HG02763 (cell line): ENCODE measurements around the gene RRAGC.
"Not testable (repeated sequence)": the region's sequence is repeated elsewhere in the genome, so short reads cannot be mapped to it uniquely, and the experiment has no call there.

Source experiments
- ATAC-seq: cut with Tn5 transposase; IDR thresholded peaks from one replicate; pipeline ENCODE4 v1.9.1; 2021; ENCODE audit warnings: mild to moderate bottlenecking, moderate library complexity; ENCODE audit not compliant: unreplicated experiment

RRAGC gene

DNA sequence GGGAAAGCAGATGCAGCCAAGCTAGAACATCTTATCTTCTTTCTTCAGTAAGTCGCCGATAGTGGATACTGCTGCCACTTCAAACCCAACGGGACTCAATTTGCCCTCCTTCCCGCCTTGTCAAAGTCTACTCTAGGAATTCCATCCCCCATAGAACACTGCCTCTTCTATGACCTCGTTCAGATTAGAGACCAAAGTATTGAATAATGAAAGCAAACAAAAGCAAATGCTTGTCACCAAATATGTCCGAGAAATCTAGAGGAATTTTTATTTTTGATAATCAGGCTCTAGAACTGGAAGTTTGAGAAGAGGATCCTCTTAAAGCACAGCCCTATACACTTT, 853 bp upstream of the RRAGC start:
- ATAC-seq = no peak

DNA sequence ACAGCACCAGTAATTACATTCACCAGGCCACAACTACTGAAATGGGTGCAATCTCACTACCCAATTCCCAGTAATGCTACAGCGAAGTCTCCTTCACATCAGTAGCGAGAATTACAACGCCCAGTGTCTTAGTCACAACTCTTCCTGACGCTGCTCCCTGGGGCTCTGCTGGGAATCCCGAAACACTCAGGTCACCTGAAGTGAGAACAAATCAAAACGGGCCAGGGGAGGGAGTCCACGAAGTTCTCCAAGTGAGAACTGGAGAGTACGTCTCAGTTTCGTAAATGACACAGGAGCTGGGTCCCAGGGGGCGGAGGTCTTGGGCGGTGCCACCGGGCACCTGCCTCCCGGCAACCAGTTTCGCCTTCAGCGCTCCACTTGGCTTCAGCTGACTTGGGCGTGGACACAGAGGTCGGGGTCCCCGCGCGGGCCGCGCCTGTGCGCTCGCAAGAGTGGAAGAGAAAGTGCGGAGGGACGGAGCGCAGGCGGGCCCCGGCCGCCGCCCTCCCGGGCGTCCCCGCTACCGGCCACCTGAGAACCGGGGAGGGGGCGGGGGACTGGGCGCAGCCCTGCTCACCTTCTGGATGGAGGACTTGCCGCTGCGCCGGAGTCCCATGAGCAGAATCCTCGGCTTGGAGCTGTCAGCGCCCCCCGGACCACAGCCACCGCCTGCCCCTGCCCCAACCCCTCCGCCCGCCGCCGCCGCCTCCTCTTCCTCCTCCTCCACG, 575 bp downstream of the RRAGC start:
- ATAC-seq = peak; percentile 23

DNA sequence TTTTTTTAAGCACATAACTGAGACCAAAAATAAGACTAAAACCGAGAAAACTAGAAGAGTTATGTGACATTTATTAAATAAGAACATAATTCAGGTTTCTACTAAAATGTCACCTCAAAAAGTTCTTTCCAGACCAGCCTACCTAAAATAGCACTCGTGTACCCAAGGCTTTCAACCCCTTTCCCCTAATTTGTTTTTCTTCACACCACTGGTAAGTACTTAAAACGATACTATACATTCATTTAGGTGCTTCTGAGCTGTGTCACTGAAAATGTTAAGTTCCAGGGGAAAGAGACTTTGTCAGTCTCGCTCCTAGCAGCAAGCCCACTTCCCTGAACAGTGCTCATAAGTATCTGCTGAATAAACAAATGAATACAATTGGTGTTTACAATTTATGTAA, 6.8 kb downstream of the RRAGC start:
- ATAC-seq = no peak

DNA sequence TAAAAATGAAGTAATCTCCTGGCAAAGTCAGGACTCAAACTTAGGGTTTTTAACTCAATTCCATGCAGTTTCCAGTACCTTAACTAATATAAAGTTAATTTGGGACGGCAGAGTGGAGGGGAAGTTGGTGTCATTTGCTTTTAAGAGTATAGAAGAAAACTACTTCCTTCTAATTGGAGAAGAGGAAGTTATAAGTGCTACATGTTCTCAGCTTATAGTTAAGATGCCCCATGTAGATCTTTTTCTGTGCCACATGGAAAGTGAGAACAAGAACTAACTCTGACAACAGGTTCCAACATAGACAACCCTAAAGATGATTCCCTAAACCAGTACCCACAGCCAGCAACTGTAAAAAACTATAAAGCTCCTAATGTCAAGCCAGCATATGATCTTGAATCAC, 11.5 kb downstream of the RRAGC start:
- no peak for ATAC-seq

DNA sequence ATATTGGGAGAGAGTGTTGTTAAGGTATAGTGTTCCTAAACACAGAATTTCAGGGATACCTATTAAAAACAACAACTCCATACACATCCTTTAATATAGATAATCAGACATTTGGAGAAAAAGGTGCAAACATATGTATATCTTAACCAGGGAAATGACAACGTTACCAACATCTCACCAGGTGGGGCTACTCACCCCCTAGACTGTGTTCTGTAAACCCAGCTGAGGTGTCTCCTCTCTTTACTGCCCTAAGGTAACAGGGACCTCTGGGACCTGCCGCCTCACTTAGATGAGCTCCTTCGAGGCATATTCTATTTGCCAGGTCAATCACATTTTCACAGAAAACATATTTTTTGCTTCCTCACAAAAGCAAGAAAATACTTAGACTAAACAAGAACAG, 13.4 kb downstream of the RRAGC start:
- ATAC-seq = no peak

DNA sequence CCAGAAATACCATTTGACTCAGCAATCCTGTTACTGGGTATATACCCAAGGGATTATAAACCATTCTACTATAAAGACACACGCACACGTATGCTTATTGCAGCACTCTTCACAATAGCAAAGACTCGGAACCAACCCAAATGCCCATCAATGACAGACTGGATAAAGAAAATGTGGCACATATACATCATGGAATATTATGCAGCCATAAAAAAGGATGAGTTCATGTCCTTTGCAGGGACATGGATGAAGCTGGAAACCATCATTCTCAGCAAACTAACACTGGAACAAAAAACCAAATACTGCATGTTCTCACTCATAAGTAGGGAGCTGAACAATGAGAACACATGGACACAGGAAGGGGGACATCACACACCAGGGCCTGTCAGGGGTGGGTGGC, 14.5 kb downstream of the RRAGC start:
- not testable (repeated sequence) for ATAC-seq

DNA sequence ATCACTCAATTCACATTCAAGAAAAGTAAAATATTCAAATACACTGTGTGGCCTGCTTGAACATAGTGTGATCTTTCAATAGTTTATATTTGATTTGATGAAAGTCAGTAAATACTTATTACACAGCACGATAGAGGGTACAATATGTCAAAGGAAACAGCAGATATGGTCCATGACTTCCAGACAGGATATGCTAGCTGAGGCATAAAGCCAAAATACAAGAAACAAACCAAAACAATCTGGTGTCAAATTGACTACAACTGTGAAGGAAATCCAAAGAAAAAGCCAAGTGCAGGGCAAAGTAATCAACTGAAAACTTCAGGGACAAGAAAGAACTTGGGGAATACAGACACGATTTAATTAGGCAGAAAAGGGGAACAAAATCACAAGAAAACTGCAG, 19.3 kb downstream of the RRAGC start:
- ATAC-seq = no peak

DNA sequence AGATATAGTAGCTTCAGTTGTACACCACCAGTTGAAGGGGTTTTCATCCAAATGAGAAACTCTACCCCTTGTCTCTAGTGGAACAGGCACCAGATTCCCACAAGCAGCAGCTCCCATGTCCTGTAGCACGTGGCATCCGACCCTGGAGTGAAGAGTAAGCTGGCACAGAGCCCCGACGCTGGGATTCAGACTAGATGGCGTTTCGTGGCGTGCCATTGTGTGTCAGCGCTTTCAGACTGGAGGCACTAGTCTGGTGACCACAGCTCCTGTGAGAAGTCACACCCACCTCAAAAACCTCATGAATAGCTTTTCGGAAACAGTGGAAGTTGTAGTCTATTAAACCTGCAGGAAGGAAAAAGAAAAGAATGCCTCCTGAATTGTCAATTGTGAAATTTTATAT, 20.2 kb downstream of the RRAGC start:
- no peak for ATAC-seq

DNA sequence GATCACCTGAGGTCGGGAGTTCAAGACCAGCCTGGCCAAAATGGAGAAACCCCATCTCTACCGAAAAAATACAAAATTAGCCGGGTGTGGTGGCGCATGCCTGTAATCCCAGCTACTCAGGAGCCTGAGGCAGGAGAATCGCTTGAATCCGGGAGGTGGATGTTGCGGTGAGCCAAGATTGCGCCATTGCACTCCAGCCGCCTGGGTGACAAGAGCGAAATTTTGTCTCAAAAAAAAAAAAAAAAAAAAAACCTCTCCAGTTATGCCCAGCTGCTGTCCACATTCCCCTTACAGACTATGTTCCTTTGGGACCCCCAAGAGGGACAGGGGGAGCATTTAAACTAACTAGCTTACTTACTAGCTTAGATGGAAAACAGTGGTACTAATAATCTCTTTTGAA, 23.3 kb downstream of the RRAGC start:
- ATAC-seq = not testable (repeated sequence)

DNA sequence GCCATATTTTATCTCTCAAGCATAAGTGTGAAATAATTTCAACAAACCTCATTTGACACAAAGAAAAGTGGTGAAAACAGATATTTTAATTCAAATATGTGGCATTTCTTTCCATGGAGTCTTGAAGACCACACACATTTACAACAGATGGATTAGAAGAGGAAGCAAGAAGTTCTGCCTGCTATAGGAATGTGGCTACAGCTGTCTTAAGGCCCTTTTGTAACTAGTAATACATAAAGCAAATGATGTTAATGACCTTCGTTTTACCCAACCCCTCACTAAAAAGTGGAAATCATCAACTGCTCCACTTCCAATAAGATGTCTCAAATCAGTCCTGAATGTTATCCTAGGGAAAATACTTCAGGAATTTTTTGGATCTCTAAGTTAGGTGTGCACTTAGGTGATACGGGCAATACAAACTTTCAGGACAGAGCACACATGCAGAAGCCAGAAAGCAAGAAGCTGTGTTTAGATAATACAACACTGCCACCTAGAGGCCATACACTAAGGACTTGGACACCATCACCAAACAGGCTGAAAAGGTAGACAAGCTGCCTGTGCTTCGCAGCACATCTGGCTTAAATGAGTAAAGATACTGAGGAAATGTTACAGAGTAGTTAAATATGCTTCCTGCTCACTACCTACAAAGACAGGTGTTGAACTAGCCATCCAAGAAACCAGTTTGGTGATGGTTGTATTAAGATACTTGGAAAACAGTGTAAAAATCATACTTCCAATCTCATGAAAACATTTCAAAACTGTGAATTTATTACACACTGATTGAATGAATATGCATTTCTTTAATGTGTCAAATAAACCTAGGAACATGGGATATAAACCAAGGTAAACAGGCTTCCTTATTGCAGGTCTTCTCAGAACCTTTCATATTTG, 24.4 kb downstream of the RRAGC start:
- no peak for ATAC-seq

DNA sequence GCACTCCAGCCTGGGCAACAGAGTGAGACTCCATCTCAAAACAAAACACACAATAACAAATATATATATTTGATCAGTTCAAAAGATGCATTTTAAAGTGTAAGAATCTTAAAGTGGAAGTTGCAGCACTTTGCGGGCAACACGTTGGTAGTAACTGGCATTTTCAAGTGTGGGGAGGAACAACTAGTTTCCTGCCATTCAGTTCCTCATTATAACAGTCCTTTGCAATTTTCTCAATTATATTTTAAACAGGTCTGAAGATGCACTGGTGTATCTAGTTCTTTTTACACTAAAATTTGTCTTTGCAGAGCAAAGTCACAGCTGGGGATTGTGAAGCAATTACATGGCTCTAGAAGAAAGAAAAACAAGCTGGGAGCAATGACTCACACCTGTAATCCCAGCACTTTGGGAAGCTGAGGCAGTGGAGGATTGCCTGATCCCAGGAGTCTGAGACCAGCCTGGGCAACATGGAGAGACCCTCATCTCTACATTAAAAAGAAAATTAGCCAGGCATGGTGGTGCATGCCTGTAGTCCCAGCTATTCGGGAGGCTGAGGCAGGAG, 25.3 kb downstream of the RRAGC start:
- ATAC-seq = no peak

DNA sequence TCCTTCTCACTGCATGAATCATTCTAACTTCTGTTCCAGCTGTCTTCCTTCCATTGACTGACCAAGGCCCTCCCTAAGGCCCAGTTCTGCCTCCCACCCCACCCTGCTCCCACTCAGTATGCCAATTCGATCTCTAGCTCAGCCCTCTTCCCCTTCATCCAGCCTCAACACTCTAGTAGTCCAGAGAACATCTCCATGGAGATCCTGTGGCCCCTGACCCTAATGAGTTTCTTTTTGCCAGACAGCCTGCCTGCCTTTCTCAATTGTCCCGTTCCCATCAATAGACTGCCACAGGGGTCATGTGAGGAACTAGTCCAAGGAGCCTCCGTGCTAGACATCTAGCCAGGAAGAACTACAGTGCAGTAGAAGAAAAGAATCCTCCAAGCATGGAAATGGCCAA, 26.4 kb downstream of the RRAGC start:
- no peak for ATAC-seq

DNA sequence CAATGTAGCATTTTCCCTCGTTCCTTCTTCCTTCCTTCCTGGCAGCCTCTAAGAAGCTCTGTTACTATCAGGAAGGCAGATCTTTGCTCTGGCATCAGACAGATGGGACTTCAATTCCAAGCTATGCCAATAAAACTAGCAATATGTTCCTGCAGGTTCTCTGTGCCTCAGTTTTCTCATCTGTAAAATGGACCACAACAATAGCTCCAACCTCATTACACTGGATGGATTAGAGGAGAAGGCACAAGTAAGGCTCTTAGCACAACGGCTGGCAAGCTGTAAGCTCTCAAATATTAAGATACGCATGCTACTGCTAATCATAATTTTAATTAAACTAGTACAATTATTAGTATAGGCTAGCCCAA, 27.2 kb downstream of the RRAGC start:
- ATAC-seq = no peak

DNA sequence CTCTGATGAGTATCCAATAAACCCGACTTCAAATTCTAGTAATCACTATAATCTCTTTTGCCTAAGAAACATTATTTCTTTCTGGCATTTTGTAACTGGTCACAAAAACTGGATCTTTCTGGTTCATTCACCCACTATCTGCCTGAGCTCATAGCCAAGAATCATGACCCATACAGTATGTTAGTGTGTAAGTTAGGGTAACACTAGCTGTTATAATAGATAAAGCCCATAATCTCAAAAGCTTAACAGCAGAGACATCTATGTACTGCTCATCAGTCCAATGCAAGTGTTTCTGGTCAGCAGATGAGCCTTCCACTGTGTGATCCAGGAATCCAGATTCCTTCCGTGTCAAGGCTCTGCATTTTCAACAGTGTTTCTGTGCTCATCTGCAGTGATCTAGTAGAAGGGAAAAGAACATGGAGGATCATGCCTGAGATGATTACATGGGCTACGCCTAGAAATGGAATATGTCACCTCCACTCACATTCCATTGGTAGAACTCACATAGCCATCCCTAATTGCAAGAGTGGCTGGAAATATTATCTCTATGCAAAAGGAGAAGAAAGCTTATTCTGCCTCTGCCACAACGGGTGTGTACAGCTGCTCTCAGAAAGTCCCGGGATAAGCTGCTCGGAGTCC, 27.7 kb downstream of the RRAGC start:
- no peak for ATAC-seq

DNA sequence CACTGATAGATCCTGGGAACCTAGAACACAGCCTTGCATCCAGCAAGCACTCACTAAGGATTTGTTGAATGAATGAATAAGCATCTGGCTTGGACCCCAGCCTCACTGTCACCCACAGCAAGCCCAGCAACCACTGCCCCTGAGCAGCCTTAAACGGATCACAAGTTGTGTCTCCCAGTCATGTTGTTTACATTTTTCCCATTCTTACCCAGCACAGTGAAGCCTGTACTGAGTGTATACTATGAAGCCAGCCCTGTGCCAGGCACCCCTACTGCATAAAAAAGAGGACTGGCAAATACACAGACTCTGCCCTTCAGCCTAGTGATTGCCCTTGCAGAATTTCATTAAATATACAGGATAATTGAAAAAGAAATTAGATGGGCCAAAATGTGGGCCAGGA, 30.2 kb downstream of the RRAGC start:
- no peak for ATAC-seq

DNA sequence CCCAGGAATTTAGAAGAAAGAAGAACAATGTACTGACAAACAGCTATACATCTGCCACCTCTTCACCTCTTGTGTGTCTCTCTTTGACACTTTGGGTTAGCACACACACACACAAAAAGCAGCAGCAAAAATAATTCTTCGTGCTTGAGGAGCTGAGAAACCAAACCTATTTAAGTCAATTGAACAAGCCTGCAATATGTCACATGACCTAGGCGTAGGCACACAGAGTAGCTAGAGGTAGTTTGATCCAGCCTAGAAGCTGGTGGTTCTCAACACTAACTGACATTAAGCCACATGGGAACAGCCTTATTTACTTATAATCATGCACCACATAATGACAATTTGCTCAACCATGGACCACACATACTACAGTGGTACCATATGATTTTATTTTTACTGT, 32.3 kb downstream of the RRAGC start:
- no peak for ATAC-seq

DNA sequence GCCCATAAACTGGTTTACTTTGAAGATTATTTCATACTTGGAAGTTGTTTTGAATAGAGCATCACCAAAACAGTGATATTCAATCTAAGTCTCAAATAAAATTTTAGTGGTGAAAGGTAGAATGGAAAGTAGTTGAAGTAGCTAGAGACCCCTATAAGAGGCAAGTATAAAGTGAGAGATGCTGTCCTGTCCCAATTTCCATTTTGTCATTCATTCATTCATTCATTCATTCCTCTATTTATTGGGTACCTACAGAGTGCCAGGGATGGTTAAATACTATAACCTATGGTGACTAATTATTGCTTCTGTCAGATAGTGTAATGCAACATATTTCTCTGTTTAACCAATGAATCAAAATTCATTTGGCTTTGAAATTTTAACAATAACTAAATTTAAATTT, 32.7 kb downstream of the RRAGC start:
- ATAC-seq = no peak

DNA sequence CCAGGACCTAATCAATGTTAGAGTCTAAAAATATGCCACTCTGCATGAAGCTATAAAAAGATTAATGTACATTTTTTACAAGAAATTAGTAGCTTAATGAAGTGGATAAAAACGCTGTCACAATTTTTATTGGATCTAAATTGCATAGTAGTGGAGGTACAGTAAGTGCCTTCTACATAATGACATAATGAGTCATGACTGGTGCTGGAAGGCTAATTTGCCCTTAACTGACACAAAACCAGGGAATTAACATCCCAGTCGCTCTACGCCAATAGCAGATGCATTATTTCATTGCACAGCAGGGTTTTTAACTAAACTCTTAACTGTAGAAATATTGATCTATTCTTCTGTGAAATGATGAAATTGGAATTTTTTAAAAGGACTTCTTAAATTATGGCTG, 33.3 kb downstream of the RRAGC start:
- ATAC-seq = no peak

DNA sequence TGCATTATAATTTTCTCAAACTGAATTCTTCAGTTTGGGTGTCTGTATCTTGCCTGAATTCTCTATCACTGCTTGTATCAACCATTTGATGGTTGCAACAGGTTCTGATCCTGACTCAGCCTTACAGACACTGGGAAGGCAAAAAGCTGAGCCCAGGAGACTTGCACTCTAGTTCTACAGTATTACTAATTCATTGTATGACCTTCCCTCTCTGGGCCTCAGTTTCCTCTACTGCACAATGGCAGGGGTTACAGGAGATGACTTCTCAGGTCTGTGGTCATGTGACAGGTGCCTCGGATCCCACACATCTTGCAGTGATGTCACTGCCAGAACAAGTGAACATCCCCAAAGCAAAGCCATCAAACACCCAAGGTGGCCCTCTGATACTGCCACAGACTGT, 38.7 kb downstream of the RRAGC start:
- ATAC-seq = no peak

DNA sequence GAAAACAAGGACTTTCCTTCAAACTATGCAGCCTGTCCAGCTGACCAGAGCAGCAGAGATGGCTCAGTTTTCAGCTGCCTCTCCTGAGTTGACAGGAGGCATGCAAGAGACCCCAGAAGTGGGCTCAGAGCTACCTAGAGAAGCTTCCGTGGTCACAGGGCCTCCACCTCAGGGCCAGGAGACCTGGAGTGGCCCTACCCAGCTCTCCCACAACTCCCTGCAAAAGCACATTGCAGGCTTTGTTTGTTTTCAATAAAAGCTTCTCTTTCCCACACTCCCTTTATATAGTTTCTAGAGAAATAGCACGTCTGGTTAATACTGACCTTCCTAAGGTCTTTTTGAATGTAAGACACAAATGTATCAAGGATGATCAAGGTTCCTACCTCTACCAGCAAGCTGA, 40.1 kb downstream of the RRAGC start:
- no peak for ATAC-seq

DNA sequence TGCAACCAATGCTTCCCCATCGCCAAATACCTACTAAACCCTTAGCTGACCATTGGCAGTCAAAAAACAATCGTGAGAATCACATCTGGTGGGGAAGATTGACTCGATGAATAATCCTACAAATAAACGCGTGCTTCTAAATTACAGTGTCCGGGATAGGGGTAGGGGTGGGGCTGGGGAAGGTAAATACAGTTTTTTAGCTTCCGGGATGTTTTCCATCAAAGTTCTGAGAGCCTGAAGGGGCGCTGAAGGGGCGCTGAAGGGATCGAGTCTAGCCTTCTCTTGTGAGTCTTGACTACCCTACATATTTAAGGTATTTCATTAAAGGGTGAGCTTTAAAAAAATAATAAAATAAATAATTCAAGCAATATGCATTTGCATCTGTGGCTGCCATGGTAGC, 40.5 kb downstream of the RRAGC start:
- no peak for ATAC-seq
